ENCODE data around the gene NTM.

The NTM gene

DNA sequence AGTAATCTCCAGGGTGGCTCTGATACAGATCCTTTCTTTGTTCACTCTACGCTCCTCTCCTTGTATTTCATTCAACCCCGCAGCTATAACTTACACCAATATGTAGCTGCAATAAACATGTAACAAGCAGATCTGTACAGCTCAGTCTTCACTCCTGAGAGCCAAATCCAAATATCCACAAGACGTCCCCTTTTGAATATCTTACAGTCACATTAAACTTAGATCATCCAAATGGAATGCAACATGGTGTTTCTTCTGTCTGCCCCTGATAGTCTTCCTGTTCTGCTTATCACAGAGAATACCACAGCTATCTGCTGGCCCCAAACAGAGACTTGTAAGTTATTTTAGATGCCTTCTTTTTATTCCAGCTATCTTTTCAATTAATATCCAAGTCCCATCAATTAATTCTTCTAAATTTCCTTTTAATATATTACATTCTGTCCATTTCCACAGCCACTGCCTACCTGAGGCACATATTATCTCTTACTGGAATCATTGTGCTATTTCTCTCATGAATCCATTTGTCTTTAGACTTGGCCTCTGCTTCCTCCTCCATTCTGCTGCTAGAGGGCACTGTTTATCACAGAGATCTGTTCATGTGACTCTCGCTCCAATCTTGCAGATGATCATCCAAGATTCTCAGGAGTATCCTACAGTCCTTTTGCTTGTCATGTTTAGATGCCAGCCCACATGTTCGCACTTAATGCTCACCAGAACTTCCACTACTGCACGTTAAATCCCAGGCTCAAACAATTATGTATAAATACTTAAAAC lies 908.6 kb downstream of the NTM start:
- DNase-seq (ENCODE audit: low read depth), result peak; percentile 12
- no peak overlapping the region for H3K4me3 ChIP-seq (ENCODE audit: low read depth, low read length)
- TF ChIP-seq CTCF (IDR thresholded peaks at IDR 0.05; ENCODE audit: low read depth, low read length, missing control alignments), result peak; percentile 65

DNA sequence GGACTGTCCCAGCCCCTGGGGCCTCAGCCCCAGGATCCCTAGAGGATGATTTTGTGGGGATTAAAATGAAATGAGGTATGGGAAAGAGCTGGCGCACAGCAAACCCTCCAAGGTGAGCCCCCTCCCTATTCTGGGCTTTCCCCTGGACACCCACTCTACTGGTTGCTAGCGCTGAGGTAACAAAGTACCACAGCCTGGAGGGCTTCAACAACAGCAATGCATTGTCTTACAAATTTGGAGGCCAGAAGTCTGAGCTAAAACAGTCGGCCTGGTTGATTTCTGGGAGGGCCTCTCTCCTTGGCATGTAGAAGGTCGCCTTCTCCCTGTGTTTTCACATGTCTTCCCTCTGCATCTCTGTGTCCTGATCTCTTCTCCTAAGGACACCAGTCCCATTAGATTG lies 913.6 kb downstream of the NTM start:
- TF ChIP-seq CTCF (IDR thresholded peaks at IDR 0.05; ENCODE audit: low read depth, low read length, missing control alignments), result no peak
- no peak for DNase-seq (ENCODE audit: low read depth)
- H3K4me3 ChIP-seq (ENCODE audit: low read depth, low read length), result no peak overlapping the region

- no peak for DNase-seq (ENCODE audit: low read depth)
These were observed 914.2 kb downstream of the NTM start for GRCh38 chr11:132284611-132285010.

DNA sequence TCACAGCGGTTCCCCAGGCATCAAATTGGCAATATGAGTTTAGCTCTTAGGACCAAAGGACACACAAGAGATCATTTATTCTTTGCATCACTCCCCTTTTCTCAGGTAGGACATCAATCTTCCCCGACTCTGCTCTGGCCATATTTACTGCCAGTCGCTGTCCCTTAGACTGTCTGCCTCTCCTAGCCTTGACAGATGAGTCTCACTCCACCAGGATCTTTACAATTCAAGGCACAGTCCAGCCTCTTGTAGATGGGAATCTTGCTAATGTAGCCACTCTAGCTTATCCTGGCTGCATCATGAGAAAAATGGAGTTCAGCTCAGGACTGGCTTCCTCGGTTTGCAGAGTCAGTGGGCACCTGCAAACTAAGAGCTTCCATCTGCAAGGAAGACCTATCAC lies 915.2 kb downstream of the NTM start:
- H3K4me3 ChIP-seq (ENCODE audit: low read depth, low read length), result no peak overlapping the region
- DNase-seq (ENCODE audit: low read depth), result no peak
- TF ChIP-seq CTCF (IDR thresholded peaks at IDR 0.05; ENCODE audit: low read depth, low read length, missing control alignments), result no peak

More at GRCh38 chr11:132284611-132285010, 914.2 kb downstream of the NTM start:
- no peak for TF ChIP-seq CTCF (IDR thresholded peaks at IDR 0.05; ENCODE audit: low read depth, low read length, missing control alignments)
- H3K4me3 ChIP-seq (ENCODE audit: low read depth, low read length), result no peak overlapping the region

DNA sequence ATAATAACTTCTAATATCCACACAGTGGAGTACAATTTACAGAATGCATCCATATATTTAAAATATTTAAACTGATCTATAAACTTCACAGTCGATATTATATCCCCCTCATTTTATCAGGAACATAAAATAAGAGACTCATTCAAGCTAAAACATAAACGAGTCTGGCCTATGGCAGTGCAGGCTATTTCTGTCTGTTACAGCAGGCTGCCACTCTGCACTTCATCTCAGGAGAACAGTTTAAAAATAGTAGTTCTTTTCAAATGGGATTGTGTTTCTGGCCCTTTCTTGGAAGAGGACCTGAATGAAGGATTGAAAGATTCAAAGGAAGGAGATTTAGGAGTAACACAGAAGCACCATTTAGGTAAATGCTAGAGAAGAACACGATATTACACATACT lies 915.7 kb downstream of the NTM start:
- no peak for DNase-seq (ENCODE audit: low read depth)
- no peak for TF ChIP-seq CTCF (IDR thresholded peaks at IDR 0.05; ENCODE audit: low read depth, low read length, missing control alignments)
- no peak overlapping the region for H3K4me3 ChIP-seq (ENCODE audit: low read depth, low read length)

- no peak overlapping the region for H3K4me3 ChIP-seq (ENCODE audit: low read depth, low read length)
- no peak for TF ChIP-seq CTCF (IDR thresholded peaks at IDR 0.05; ENCODE audit: low read depth, low read length, missing control alignments)
- no peak for DNase-seq (ENCODE audit: low read depth)
These were observed 917.6 kb downstream of the NTM start for GRCh38 chr11:132288036-132288435.

Measured in GM12864 (cell line).